WERI-Rb-1 (cell line): ENCODE measurements around the gene MAD1L1.
"Not testable (repeated sequence)": the region's sequence is repeated elsewhere in the genome, so short reads cannot be mapped to it uniquely, and the experiment has no call there.

Experiments
- DNase-seq: peaks from one replicate; pipeline ENCODE4 v3.0.0-alpha.2; 2020
- H3K27ac ChIP-seq: fragments of 250-450 bp; sonication (Bioruptor Pico); 2 replicates; pipeline ENCODE4 v1.5.1; 2020; ENCODE audit warnings: mild to moderate bottlenecking, moderate library complexity
- H3K27me3 ChIP-seq: fragments of 250-450 bp; sonication (Bioruptor Pico); 2 replicates; pipeline ENCODE4 v1.5.1; 2021; ENCODE audit warnings: mild to moderate bottlenecking, low read depth, moderate library complexity; ENCODE audit not compliant: insufficient read depth, severe bottlenecking
- H3K36me3 ChIP-seq: fragments of 250-450 bp; sonication (Bioruptor Pico); 2 replicates; pipeline ENCODE4 v1.5.1; 2020; ENCODE audit warnings: mild to moderate bottlenecking, moderate library complexity
- H3K4me3 ChIP-seq: 2 replicates; pipeline ENCODE4 v1.5.1; 2011; ENCODE audit warnings: low read depth, mild to moderate bottlenecking, control low read depth, low read length
- H3K9me3 ChIP-seq: fragments of 250-450 bp; sonication (Bioruptor Pico); 2 replicates; pipeline ENCODE4 v1.5.1; 2021; ENCODE audit warnings: mild to moderate bottlenecking, moderate library complexity; ENCODE audit not compliant: severe bottlenecking
- CTCF ChIP-seq: IDR thresholded peaks from 2 replicates; pipeline ENCODE4 v1.5.1; 2011; ENCODE audit warnings: low read depth, mild to moderate bottlenecking, control low read depth, inconsistent platforms, low read length

MAD1L1 gene

GRCh38 chr7:2271273-2272026, 38.7 kb upstream of the MAD1L1 start:
- DNase-seq, result peak; percentile 67
- no peak for TF ChIP-seq CTCF
- peak overlapping the region; percentile 73 for H3K27ac ChIP-seq
- peaks cover 12% of the 10 kb centered on the region for H3K36me3 ChIP-seq
- no peaks in the 10 kb centered on the region for H3K9me3 ChIP-seq
- peak overlapping the region; percentile 18 for H3K4me3 ChIP-seq
- no peaks in the 10 kb centered on the region for H3K27me3 ChIP-seq

GRCh38 chr7:2270495-2270894, 37.8 kb upstream of the MAD1L1 start:
- DNase-seq, result no peak
- no peak overlapping the region for H3K4me3 ChIP-seq
- no peaks in the 10 kb centered on the region for H3K27me3 ChIP-seq
- H3K27ac ChIP-seq, result peak overlapping the region; percentile 73
- no peak for TF ChIP-seq CTCF
- H3K9me3 ChIP-seq, result no peaks in the 10 kb centered on the region
- peaks cover 12% of the 10 kb centered on the region for H3K36me3 ChIP-seq

- no peak for DNase-seq
- peak overlapping the region; percentile 73 for H3K27ac ChIP-seq
- no peaks in the 10 kb centered on the region for H3K9me3 ChIP-seq
- TF ChIP-seq CTCF, result no peak
- H3K27me3 ChIP-seq, result no peaks in the 10 kb centered on the region
- peaks cover 12% of the 10 kb centered on the region for H3K36me3 ChIP-seq
- no peak overlapping the region for H3K4me3 ChIP-seq
Observed at GRCh38 chr7:2269991-2270460, 37.3 kb upstream of the MAD1L1 start.

GRCh38 chr7:2269089-2269990, 36.6 kb upstream of the MAD1L1 start:
- not testable (repeated sequence) for H3K27me3 ChIP-seq, DNase-seq, H3K4me3 ChIP-seq, H3K9me3 ChIP-seq
- Histone ChIP-seq H3K36me3 (peaks cover 14% of the 10 kb centered on the region), H3K27ac (peak overlapping the region; percentile 73)

GRCh38 chr7:2266911-2267310, 34.2 kb upstream of the MAD1L1 start:
- DNase-seq, result peak; percentile 82
- Histone ChIP-seq H3K27ac (peak overlapping the region; percentile 95), H3K27me3 (no peaks in the 10 kb centered on the region), H3K4me3 (no peak overlapping the region), H3K9me3 (no peaks in the 10 kb centered on the region), H3K36me3 (peaks cover 27% of the 10 kb centered on the region)
- TF ChIP-seq CTCF, result no peak

- H3K9me3 ChIP-seq, result no peaks in the 10 kb centered on the region
- H3K27ac ChIP-seq, result no peak overlapping the region
- no peak overlapping the region for H3K4me3 ChIP-seq
- no peak for TF ChIP-seq CTCF
- no peaks in the 10 kb centered on the region for H3K27me3 ChIP-seq
- DNase-seq, result no peak
- peaks cover 37% of the 10 kb centered on the region for H3K36me3 ChIP-seq
Observed at GRCh38 chr7:2264158-2264557, 31.4 kb upstream of the MAD1L1 start.
